Left ventricle myocardium inferior (tissue), 1 donor: Measurements from ENCODE around the gene MRPL37. TPM values are rescaled to one million over a fixed set of nuclear protein-coding genes. Genes with fewer than 3 reads are reported as not detected.

ENCODE experiments used
- DNase-seq: peaks from one replicate; pipeline ENCODE4 v3.0.0-alpha.2; 2020
- H3K27ac ChIP-seq: fragments of 200-600 bp; replicated peaks from 2 replicates; pipeline ENCODE4 v1.8.0; 2021
- H3K27me3 ChIP-seq: fragments of 200-600 bp; 2 replicates; pipeline ENCODE4 v1.8.0; 2021; ENCODE audit warnings: low read depth
- H3K36me3 ChIP-seq: fragments of 200-600 bp; 2 replicates; pipeline ENCODE4 v1.8.0; 2021
- H3K4me1 ChIP-seq: fragments of 200-600 bp; 2 replicates; pipeline ENCODE4 v1.8.0; 2021
- H3K4me3 ChIP-seq: fragments of 200-600 bp; 2 replicates; pipeline ENCODE4 v1.8.0; 2021; ENCODE audit warnings: mild to moderate bottlenecking, moderate library complexity
- H3K9me3 ChIP-seq: fragments of 200-600 bp; replicated peaks from 2 replicates; pipeline ENCODE4 v1.8.0; 2021
- intact Hi-C: fragments of 100-400 bp; cut with micrococcal nuclease; formaldehyde crosslinking; loops from one replicate; pipeline ENCODE4 v1.11.0; 2022
- total RNA-seq: library from RNA; stranded (reverse); fragmentation: NEBNext Ultra II Directional; extraction: Animal tissue kit (Norgen Biotek cat#: 25700); gene quantifications from one replicate; pipeline ENCODE4 v1.2.1, GENCODE V29; 2021
- TF ChIP-seq, protein P1 (sequence below): fragments of 200-600 bp; IDR thresholded peaks from 2 replicates; pipeline ENCODE4 v1.8.0; 2021; ENCODE audit warnings: antibody characterized with exemption, mild to moderate bottlenecking, borderline replicate concordance
- donor health status: DM: no; HTN: yes; CAD: no; lungs with severe emphysema.

MRPL37 gene
- total RNA-seq, 1 donor from 2014 or later: 78.3 TPM

DNA sequence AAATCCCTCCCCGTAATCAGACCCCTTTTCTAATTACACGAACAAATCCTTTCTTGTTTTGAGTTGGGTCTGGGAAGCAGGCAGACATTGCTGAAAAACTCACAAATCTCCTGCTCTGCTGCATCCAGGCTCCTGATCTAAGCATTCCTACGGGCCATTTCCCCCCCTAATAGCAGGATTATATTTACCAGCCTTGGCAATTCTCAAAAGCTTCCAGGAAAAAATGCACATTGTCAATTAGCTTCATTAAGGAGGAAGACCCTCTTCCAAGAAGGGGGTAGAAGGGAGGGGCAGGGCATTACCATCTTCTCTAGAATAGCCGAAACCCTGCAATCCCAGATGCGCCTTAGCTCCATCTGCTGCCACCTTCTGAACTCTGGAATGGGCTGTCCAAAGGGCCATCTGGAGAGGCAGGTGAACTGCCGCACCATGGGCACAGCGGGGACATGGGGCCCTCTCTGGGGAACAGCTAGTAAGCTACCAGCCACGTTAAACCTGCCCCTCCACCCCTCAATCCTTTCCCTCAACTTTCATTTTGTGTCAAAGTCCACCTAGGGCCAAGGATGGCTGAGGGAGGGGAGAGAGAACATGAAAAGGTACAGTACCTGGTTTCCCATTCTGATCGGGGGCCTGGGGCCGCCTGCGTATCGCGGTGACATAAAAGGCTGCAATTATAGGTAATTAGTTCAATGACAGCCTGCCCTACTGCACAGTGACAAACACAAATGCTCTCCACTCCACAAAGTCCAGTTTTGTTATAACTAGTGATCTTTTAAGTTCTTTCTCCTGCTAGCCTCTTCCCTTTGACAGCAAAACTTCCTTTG, 56.8 kb downstream of the MRPL37 start:
- Histone ChIP-seq H3K4me1 (peaks cover 12% of the 10 kb centered on the region), H3K4me3 (no peak overlapping the region), H3K9me3 (no peaks in the 10 kb centered on the region), H3K36me3 (peaks cover 1% of the 10 kb centered on the region), H3K27ac (no peak overlapping the region), H3K27me3 (no peaks in the 10 kb centered on the region)
- DNase-seq: no peak
- TF ChIP-seq, protein P1, sequence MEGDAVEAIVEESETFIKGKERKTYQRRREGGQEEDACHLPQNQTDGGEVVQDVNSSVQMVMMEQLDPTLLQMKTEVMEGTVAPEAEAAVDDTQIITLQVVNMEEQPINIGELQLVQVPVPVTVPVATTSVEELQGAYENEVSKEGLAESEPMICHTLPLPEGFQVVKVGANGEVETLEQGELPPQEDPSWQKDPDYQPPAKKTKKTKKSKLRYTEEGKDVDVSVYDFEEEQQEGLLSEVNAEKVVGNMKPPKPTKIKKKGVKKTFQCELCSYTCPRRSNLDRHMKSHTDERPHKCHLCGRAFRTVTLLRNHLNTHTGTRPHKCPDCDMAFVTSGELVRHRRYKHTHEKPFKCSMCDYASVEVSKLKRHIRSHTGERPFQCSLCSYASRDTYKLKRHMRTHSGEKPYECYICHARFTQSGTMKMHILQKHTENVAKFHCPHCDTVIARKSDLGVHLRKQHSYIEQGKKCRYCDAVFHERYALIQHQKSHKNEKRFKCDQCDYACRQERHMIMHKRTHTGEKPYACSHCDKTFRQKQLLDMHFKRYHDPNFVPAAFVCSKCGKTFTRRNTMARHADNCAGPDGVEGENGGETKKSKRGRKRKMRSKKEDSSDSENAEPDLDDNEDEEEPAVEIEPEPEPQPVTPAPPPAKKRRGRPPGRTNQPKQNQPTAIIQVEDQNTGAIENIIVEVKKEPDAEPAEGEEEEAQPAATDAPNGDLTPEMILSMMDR: no peak
- intact Hi-C loops: no loop called here

DNA sequence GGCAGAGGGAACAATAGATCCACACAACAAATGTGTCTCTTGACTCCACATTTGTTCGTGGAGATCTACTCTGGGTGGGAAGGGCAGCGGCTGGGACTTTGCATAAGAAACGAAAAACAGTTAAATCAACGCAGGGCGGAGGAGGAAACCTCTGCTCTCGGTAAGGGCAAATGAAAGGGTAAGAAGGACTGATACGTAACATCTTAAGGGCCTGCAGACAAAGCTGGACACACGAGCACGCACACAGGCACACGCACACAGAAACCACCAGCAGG, 57.3 kb downstream of the MRPL37 start:
- DNase-seq: no peak
- Histone ChIP-seq H3K36me3 (no peaks in the 10 kb centered on the region), H3K4me3 (no peak overlapping the region), H3K9me3 (no peaks in the 10 kb centered on the region), H3K4me1 (peaks cover 12% of the 10 kb centered on the region), H3K27ac (no peak overlapping the region), H3K27me3 (no peaks in the 10 kb centered on the region)
- intact Hi-C loops: no loop called here
- TF ChIP-seq, protein P1: no peak

- TF ChIP-seq, protein P1: no peak
- intact Hi-C loops: no loop called here
- Histone ChIP-seq H3K4me3 (no peak overlapping the region), H3K4me1 (peaks cover 12% of the 10 kb centered on the region), H3K27ac (no peak overlapping the region), H3K36me3 (no peaks in the 10 kb centered on the region), H3K9me3 (no peaks in the 10 kb centered on the region), H3K27me3 (no peaks in the 10 kb centered on the region)
- DNase-seq: no peak
Observed at GRCh38 chr1:54257876-54258275, 57.9 kb downstream of the MRPL37 start.

GRCh38 chr1:54259546-54260140, 59.7 kb downstream of the MRPL37 start:
- Histone ChIP-seq H3K9me3 (no peaks in the 10 kb centered on the region), H3K36me3 (no peaks in the 10 kb centered on the region), H3K27ac (no peak overlapping the region), H3K4me3 (no peak overlapping the region), H3K27me3 (no peaks in the 10 kb centered on the region), H3K4me1 (peaks cover 7% of the 10 kb centered on the region)
- DNase-seq: no peak
- TF ChIP-seq, protein P1: no peak
- intact Hi-C loops: no loop called here

DNA sequence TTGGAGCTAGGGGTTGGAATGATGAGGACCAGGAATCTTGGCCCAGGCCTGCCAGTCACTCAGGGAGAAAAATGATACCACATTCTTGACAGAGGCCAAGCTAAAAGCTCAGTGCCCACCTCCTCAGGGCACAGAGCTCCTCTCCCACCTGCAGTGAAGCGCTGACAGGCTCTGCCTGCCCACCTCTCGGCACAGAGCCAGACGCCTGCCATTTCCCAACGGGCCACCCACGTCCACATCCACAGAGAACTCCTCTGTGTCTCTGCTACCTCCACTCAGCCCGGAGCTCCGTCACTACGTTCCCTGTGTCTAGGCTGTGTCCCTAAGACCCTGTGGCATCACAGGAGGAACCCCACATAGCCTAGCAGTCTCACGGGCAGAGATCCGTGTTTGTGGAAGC, 60.8 kb downstream of the MRPL37 start:
- intact Hi-C loops: no loop called here
- Histone ChIP-seq H3K4me3 (no peak overlapping the region), H3K27ac (no peak overlapping the region), H3K27me3 (no peaks in the 10 kb centered on the region), H3K4me1 (peaks cover 9% of the 10 kb centered on the region), H3K36me3 (no peaks in the 10 kb centered on the region), H3K9me3 (no peaks in the 10 kb centered on the region)
- no peak for DNase-seq
- TF ChIP-seq, protein P1: no peak
